T-helper 2 cell treated with Interferon-gamma antibody and Interleukin-4, amounts not matched to agents 5 μg/mL and 100 μg/mL, for 36 hours (primary cell): ENCODE measurements around the gene PFKFB4.

Experiments used
- DNase-seq: peaks from one replicate; pipeline ENCODE4 v3.0.0; 2021; ENCODE audit warnings: low spot score
- H3K27ac Mint-ChIP-seq: one replicate; pipeline ENCODE4 v1.8.0; 2021; ENCODE audit warnings: mild to moderate bottlenecking, mixed read lengths
- H3K27me3 Mint-ChIP-seq: one replicate; pipeline ENCODE4 v1.8.0; 2021; ENCODE audit warnings: low read depth, mixed read lengths
- H3K36me3 Mint-ChIP-seq: one replicate; pipeline ENCODE4 v1.8.0; 2021; ENCODE audit warnings: low read depth, mixed read lengths
- H3K4me1 Mint-ChIP-seq: one replicate; pipeline ENCODE4 v1.8.0; 2021; ENCODE audit warnings: low read depth, mixed read lengths
- H3K4me3 Mint-ChIP-seq: one replicate; pipeline ENCODE4 v1.8.0; 2022; ENCODE audit warnings: mild to moderate bottlenecking, moderate library complexity, mixed read lengths
- H3K9me3 Mint-ChIP-seq: one replicate; pipeline ENCODE4 v1.8.0; 2021; ENCODE audit warnings: mixed read lengths

PFKFB4 gene

DNA sequence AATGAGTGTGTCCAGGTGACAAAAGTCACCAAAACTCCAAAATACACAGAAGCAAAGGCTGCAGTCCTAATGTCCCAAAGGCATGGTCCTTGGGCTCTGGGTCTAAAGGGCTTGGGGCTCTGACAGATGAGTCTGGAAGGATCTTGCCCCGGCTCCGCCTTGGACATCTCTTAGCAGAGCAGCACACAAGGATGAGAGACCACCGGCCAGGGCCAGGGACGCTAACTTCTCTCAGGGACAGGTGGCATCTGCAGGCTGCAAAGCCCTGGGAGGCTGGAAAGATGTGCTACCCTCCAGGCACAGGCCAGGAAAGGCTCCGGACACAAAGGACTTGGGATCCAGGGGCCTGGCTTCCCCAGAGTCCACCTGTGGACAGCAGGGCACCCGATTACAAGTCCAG lies 38.5 kb downstream of the PFKFB4 start:
- peaks cover 52% of the 10 kb centered on the region for H3K4me1 Mint-ChIP-seq
- DNase-seq, result no peak
- H3K27me3 Mint-ChIP-seq, result no peaks in the 10 kb centered on the region
- peaks cover 6% of the 10 kb centered on the region for H3K36me3 Mint-ChIP-seq
- no peaks in the 10 kb centered on the region for H3K9me3 Mint-ChIP-seq
- H3K27ac Mint-ChIP-seq, result peak overlapping the region; percentile 73
- H3K4me3 Mint-ChIP-seq, result no peak overlapping the region

DNA sequence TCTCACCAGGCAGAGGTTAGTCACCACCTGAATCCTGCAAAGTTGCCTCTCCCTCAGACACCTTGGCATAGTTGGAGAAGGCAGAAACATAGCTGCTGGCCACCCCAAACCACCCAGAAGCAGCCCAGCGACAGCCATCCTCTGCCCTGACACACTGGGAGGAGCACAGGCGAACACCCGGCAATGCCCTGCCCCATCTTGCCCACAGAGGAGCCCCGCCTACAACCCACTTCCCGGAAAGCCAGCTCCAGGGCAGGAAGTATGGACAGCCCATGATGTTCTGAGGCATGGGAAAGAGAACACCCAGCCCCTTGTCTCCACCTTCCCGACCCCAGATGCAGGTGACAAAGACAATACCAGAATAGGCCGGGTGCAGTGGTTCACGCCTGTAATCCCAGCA lies 40.0 kb downstream of the PFKFB4 start:
- Mint-ChIP-seq H3K4me3 (peak overlapping the region; percentile 65), H3K27me3 (no peaks in the 10 kb centered on the region), H3K4me1 (peaks cover 57% of the 10 kb centered on the region), H3K27ac (peak overlapping the region; percentile 55), H3K36me3 (peaks cover 9% of the 10 kb centered on the region), H3K9me3 (no peaks in the 10 kb centered on the region)
- DNase-seq, result no peak

DNA sequence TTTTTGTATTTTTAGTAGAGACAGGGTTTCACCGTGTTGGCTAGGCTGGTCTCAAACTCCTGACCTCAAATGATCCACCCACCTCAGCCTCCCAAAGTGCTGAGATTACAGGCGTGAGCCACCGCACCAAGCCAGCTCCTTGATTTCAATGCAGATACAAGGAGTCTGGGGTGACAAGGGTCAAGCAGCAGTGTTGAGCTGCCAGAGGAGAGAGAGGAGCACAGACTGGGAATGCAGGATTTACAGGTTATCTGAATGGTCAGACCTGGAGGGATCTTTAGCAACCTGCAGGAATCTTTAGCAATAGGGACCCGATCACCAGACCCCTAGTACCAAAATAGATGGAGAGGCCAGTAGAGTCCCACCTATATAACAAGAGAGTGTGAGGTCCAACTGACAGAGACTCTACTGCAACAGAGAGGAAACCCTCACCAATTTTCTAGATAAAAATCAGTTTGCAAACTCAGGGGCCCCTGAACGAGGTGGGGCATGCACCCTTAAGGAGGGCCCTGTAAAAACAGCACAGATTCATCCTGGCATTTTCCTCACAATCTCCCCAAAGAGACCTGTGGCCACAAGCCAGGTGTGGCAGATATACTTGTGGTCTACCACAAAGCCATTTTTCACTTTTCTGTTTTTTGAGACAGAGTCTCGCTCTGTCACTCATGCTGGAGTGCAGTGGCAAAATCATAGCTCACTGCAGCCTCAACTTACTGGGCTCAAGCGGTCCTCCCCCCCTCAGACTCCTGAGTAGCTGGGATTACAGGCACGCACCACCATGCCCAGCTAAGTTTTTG lies 42.0 kb downstream of the PFKFB4 start:
- Mint-ChIP-seq H3K36me3 (peaks cover 7% of the 10 kb centered on the region), H3K4me3 (peak overlapping the region; percentile 63), H3K9me3 (no peaks in the 10 kb centered on the region), H3K27me3 (peaks cover 4% of the 10 kb centered on the region), H3K27ac (peak overlapping the region; percentile 63), H3K4me1 (peaks cover 59% of the 10 kb centered on the region)
- peak; percentile 29 for DNase-seq

DNA sequence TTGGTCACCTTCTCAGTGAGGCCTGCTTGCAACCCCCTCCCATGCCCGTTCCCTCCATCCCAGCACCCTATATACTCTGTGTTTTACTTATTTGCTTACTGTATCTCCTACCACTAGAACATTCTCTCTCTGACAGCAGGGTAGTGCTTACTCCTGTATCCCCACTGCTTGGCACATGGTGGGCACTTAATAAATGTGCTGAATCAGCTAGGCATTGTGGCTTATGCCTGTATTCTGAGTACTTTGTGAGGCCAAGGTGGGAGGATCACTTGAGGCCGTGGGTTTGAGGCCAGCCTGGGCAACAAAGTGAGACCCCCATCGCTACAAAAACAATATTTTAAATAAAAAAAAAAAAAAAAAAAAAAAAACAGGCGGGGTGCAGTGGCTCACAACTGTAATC lies 45.1 kb downstream of the PFKFB4 start:
- Mint-ChIP-seq H3K4me1 (peaks cover 48% of the 10 kb centered on the region), H3K36me3 (peaks cover 5% of the 10 kb centered on the region), H3K27ac (no peak overlapping the region), H3K4me3 (no peak overlapping the region), H3K9me3 (no peaks in the 10 kb centered on the region), H3K27me3 (peaks cover 5% of the 10 kb centered on the region)
- DNase-seq, result no peak

DNA sequence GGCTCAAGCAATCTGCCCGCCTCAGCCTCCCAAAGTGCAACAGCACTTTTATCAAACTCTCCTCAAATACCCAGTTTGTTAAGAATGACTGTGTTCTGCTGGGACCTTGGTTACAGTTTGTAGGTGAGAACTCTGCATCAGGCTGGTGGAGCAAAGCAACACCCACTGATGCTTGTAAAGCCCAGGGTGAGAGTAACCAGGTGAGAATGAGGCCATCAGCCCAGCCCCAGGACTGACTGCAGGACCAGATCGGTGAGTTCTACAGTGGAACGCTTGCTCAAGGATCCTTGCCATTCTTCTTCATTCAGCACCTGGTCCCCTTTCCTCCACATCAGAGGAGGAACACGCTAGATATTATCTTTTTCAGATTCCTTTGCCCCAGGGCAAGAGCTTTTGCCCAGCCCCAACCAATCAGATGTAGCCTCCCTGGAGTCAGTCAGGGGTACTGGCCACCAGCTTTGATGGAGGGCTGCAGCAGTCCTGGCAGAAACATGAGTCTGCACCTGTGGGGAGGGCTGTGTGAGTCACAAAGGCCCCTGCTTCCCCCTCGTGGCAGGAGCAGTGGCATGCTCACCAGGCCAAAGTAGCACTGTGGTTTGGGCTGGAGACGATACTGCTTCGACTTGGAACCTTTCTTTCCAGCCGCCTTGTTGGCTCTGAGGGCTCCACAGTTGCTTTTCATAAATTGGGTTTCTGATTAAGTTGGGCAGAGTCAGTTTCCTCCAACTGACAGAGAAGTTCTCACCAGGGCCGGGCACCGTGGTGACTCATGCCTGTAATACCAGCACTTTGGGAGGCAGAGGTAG lies 49.1 kb downstream of the PFKFB4 start:
- DNase-seq, result peak; percentile 64
- H3K27me3 Mint-ChIP-seq, result peaks cover 5% of the 10 kb centered on the region
- H3K36me3 Mint-ChIP-seq, result peaks cover 3% of the 10 kb centered on the region
- peak overlapping the region; percentile 51 for H3K4me3 Mint-ChIP-seq
- peaks cover 38% of the 10 kb centered on the region for H3K4me1 Mint-ChIP-seq
- peak overlapping the region; percentile 69 for H3K27ac Mint-ChIP-seq
- no peaks in the 10 kb centered on the region for H3K9me3 Mint-ChIP-seq

DNA sequence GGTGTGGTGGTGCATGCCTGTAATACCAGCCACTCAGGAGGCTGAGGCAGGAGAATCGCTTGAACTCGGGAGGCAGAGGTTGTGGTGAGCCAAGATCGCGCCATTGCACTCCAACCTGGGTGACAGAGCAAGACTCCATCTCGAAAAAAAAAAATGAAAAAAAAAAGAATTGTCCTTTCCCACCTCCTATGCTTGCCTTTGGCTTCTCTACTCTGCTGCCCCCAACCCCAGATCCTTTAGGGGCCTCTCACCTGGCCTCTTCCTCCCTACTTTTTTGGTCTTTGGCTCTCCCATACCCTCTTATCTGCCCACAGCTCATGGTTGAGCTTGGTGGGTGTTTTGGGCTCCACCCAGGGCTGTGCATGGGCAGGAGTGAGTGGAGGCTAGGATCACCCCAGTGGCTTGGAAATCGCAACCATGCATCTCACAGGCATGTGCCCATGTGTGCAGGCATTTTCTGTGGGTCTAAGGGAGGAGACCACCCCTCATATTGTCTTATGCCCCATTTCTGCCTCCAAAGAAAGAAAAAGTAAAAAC lies 50.6 kb downstream of the PFKFB4 start:
- Mint-ChIP-seq H3K27me3 (peaks cover 5% of the 10 kb centered on the region), H3K27ac (peak overlapping the region; percentile 10), H3K4me1 (peaks cover 39% of the 10 kb centered on the region), H3K9me3 (no peaks in the 10 kb centered on the region), H3K36me3 (peaks cover 5% of the 10 kb centered on the region), H3K4me3 (peak overlapping the region; percentile 5)
- DNase-seq, result no peak

DNA sequence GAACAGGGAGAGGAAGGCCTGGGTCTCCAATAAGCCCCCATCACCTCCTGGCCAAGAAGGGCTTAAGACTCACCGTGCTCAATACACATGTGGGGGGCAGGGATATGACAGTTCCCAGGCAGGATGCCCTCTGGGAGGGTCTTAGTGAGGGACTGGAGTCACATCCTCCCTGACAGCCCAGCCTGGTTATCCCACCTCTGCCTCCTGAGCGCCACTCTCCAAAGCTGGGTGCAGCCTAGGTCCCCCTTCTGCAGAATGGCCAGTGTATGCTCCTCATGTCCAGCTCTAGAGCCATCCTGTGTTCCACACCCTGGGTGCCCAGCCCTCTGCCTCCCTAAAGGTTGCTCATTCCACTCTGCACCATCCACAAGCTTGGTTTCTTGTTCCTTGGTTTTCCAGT lies 51.5 kb downstream of the PFKFB4 start:
- Mint-ChIP-seq H3K27me3 (peaks cover 3% of the 10 kb centered on the region), H3K27ac (peak overlapping the region; percentile 24), H3K4me1 (peaks cover 39% of the 10 kb centered on the region), H3K4me3 (peak overlapping the region; percentile 66), H3K36me3 (peaks cover 5% of the 10 kb centered on the region), H3K9me3 (no peaks in the 10 kb centered on the region)
- DNase-seq, result no peak

DNA sequence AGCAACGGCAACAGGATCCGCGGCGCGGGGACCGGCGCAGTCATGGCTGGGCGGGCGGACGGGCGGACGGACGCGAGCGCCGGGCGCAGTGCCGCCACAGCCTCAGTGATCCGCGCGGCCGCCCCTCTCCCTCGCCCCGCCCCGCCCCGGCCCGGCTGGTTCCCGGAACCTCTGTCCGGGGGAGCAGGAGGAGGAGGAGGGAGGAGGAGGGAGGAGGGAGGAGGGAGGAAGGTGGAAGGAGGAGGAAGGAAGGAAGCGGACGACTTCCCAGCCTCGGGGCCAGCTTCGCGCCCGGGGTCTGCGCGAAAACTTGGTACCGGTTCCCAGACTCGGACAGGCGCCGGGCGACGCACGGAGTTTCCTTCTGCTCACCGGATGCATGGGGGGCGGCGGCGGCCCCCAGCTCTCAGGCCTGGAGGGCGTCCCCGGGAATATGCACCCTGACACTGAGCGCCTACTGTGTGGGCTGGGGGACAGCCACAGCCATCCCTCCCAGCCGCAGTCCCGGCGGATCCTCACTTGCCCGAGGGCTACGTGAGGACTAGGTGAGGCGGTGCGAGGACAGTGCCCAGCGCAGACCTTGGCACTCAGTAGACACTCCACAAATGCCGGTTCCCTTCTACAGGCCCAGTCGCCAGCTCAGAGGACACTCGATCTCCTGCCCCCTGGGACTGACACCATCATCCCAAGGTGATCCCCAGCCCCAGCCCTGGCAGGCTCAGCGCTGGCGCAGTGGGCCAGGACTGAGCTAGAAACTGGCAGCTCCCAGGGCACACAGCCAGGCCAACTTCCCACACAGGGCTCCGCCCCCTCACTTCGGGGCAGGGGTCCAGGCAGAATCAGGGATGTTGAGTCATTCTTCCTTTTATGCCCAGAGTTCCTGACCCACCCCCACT lies 52.3 kb downstream of the PFKFB4 start, which contains the start of gene SHISA5:
Gene SHISA5 (minus strand): TSS at position 124 of the 896 bp plus-strand sequence. CDS start 80 bp downstream, at position 44.
- peaks cover 39% of the 10 kb centered on the region for H3K4me1 Mint-ChIP-seq

DNA sequence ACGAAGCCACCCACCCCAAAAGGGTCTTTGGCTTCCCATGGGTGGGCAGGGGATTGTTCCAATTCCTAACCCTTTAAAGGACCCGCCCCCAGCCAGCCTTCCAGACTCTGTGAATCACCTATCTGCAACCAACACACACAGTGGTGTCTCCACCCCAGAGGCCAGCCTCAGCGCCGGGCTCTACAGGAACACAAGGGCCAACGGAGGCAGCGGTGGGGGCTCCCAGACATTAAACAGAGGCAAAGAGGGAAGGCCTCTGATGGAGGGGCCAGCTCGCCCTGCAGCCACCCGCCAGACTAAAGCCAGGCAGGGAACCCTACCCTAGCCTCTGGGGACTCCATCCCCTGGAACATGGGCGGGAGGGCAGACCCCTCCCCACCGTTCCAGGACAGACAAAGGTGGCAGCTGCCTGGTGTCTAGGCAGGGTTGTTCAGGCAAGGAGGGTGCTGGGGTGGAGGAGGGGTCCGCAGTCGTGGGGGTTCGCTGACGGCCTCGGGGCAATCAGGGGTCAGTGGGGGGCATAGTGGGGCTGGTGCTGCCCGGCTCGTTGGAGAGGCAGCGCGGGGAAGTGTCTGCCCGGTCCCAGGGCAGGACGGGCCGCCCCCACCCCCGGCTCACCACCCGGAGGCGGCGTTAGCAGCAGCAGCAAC lies 53.1 kb downstream of the PFKFB4 start:
- no peaks in the 10 kb centered on the region for H3K27me3 Mint-ChIP-seq
- H3K27ac Mint-ChIP-seq, result peak overlapping the region; percentile 59
- no peaks in the 10 kb centered on the region for H3K9me3 Mint-ChIP-seq
- peaks cover 39% of the 10 kb centered on the region for H3K4me1 Mint-ChIP-seq
- peaks cover 9% of the 10 kb centered on the region for H3K36me3 Mint-ChIP-seq
- H3K4me3 Mint-ChIP-seq, result peak overlapping the region; percentile 81
- no peak for DNase-seq

More for the DNA sequence above, 52.3 kb downstream of the PFKFB4 start, which contains the start of gene SHISA5:
- H3K9me3 Mint-ChIP-seq, result no peaks in the 10 kb centered on the region
- peak; percentile 52 for DNase-seq
- H3K27me3 Mint-ChIP-seq, result no peaks in the 10 kb centered on the region
- H3K4me3 Mint-ChIP-seq, result peak within 1 kb of the TSS; percentile 81
- H3K27ac Mint-ChIP-seq, result peak within 1 kb of the TSS; percentile 59
- H3K36me3 Mint-ChIP-seq, result peaks cover 6% of the 10 kb centered on the region

DNA sequence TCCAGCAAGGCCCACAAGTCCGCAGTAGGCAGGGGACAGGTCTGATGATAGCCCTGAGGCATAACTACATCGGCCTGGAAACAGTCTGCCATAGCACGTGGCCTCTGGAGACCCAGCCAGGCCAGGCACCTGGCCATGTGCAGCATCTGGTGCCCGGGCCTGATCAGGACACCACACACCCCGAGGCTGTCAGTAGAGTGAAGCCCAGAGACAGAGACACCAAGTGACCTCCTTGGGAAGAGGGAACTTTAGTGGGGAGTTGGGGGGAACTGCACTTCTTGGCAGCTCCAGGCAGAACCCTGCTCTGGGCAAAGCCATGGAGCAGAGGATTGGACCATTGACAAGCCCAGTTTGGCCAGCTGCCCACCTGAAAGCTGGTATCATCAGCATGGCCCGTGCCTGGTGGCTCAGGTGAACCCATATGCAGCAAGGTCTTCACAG lies 53.9 kb downstream of the PFKFB4 start:
- no peaks in the 10 kb centered on the region for H3K27me3 Mint-ChIP-seq
- H3K36me3 Mint-ChIP-seq, result peaks cover 15% of the 10 kb centered on the region
- peak overlapping the region; percentile 81 for H3K4me3 Mint-ChIP-seq
- peaks cover 37% of the 10 kb centered on the region for H3K4me1 Mint-ChIP-seq
- no peak overlapping the region for H3K27ac Mint-ChIP-seq
- peaks cover 3% of the 10 kb centered on the region for H3K9me3 Mint-ChIP-seq
- no peak for DNase-seq

DNA sequence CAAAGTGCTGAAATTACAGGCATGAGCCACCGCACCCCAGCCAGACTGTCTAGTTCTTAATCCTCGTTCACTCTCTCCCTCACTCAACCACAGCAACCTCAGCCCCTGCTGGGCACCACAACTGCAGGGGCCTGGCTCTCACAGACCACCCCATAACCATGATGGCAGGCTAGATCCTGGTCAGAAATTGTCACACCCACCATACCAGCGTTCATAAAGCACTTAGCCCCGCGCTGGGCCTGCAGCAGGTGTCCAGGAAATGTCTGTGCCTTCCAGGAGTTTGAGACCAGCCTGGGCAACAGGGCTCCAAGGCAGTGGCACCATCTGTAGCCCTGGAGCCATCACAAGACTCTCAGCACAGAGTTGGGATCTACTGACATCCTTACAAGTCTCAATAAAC lies 54.5 kb downstream of the PFKFB4 start:
- Mint-ChIP-seq H3K27ac (peak overlapping the region; percentile 36), H3K4me3 (peak overlapping the region; percentile 81), H3K4me1 (peaks cover 33% of the 10 kb centered on the region)

DNA sequence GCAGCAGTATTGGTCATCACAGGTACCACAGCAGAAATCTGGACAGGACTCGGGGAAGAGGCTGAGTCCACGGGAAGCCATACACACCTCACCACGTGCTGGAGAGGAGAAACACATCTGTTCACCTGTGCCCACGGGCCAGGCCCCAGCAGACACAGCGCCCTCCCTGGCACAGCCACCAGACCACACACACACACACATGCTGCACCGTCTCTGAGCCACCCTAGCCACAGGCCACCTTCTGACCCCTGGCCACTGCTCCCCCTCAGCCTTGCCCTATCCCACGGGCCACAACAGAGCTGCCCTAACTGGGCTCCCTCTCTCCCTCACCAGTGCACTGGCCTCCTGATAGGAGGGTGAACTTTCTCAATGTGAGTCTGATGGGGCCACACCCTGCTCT lies 55.4 kb downstream of the PFKFB4 start:
- Mint-ChIP-seq H3K27ac (no peak overlapping the region), H3K4me3 (no peak overlapping the region), H3K36me3 (peaks cover 17% of the 10 kb centered on the region), H3K9me3 (peaks cover 3% of the 10 kb centered on the region), H3K4me1 (peaks cover 27% of the 10 kb centered on the region), H3K27me3 (no peaks in the 10 kb centered on the region)
- DNase-seq, result no peak

More for the DNA sequence above, 54.5 kb downstream of the PFKFB4 start:
- peaks cover 3% of the 10 kb centered on the region for H3K9me3 Mint-ChIP-seq
- no peaks in the 10 kb centered on the region for H3K27me3 Mint-ChIP-seq
- DNase-seq, result no peak
- peaks cover 17% of the 10 kb centered on the region for H3K36me3 Mint-ChIP-seq

DNA sequence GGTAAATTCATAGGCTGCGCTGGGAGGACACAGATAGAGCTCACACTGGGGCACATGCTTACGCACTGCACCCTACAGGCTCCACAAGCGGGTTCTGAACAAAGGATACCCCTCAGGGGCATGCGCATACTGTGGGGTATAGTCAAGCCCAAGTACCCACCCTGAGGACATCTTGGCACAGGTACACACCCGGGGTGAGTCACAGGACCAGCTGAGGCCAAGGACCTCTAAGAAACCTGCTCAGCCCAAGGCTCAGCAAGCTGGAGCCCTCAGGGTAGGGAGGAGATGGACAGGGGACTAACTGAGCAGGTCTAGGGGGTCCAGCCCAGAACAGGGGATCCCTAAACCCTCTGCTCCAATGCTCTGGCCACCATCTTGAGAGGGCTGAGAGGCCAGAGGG lies 55.9 kb downstream of the PFKFB4 start:
- Mint-ChIP-seq H3K4me1 (peaks cover 24% of the 10 kb centered on the region), H3K27ac (no peak overlapping the region), H3K9me3 (peaks cover 3% of the 10 kb centered on the region), H3K36me3 (peaks cover 17% of the 10 kb centered on the region), H3K4me3 (no peak overlapping the region), H3K27me3 (no peaks in the 10 kb centered on the region)
- no peak for DNase-seq
